Left cardiac atrium (tissue), 4 donors: Measurements from ENCODE around the gene COX7B2. TPM values are rescaled to one million over a fixed set of nuclear protein-coding genes. Genes with fewer than 3 reads are reported as not detected.

ENCODE experiments used
- ATAC-seq, 2 donors: fragments of 200-7000 bp; cut with Tn5 transposase; one replicate each; pipeline ENCODE4 v1.9.1; 2020; ENCODE audit warnings: mild to moderate bottlenecking in 2 of 2, moderate library complexity in 2 of 2
- DNase-seq: peaks from one replicate; pipeline ENCODE4 v3.0.0-alpha.2; 2020
- intact Hi-C, 2 donors: fragments of 100-400 bp; cut with DNase I; formaldehyde crosslinking; loops; one replicate each; pipeline versions ENCODE4 v1.14.1 to v1.15.1; 2022 to 2023
- long read RNA-seq: library from polyadenylated mRNA; unstranded; transcript quantifications from one replicate; pipeline ENCODE4 v2.0.0, GENCODE V29; 2021
- total RNA-seq, 2 donors: library from RNA; stranded (reverse); fragmentation: NEBNext Ultra II Directional; extraction: Animal tissue kit (Norgen Biotek cat#: 25700); gene quantifications; one replicate each; pipeline ENCODE4 v1.2.1, GENCODE V29; 2021
- donor health status: DM: no; HTN: yes; CAD: no.
- donor health status: DM: no; HTN: yes; CAD: no; lungs with severe emphysema.
- donor health status: DM: yes; HTN: yes; CAD: no.
- donor health status: Dilated cardiomyopathy.

The COX7B2 gene
- total RNA-seq: not detected
- long read RNA-seq: 0 reads

GRCh38 chr4:46909078-46909477, at the start of gene COX7B2:
COX7B2 (minus strand) TSS chr4:46909245; CDS start chr4:46735192, 174,053 bp downstream.
- DNase-seq (no peak), ATAC-seq (no peak)
- intact Hi-C loops: no loop called here

GRCh38 chr4:46956451-46956850, 47.4 kb upstream of the COX7B2 start:
- ATAC-seq (no peak), DNase-seq (no peak)
- intact Hi-C loops: no loop called here

GRCh38 chr4:46955601-46956000, 46.6 kb upstream of the COX7B2 start:
- DNase-seq: no peak
- intact Hi-C loops: no loop called here

GRCh38 chr4:46954643-46955042, 45.6 kb upstream of the COX7B2 start:
- no peak for ATAC-seq
- intact Hi-C loops: no loop called here

More at GRCh38 chr4:46955601-46956000, 46.6 kb upstream of the COX7B2 start:
- no peak for ATAC-seq

GRCh38 chr4:46953564-46953963, 44.5 kb upstream of the COX7B2 start:
- intact Hi-C loops: no loop called here
- ATAC-seq (no peak), DNase-seq (no peak)

More at GRCh38 chr4:46954643-46955042, 45.6 kb upstream of the COX7B2 start:
- DNase-seq: no peak

- ATAC-seq (no peak), DNase-seq (no peak)
- intact Hi-C loops: no loop called here
Observed at GRCh38 chr4:46952451-46952850, 43.4 kb upstream of the COX7B2 start.

- intact Hi-C loops: no loop called here
- DNase-seq (no peak), ATAC-seq (no peak)
Observed at GRCh38 chr4:46950826-46951225, 41.8 kb upstream of the COX7B2 start.

GRCh38 chr4:46949822-46950221, 40.8 kb upstream of the COX7B2 start:
- intact Hi-C loops: no loop called here
- no peak for ATAC-seq
- no peak for DNase-seq

GRCh38 chr4:46947541-46947940, 38.5 kb upstream of the COX7B2 start:
- intact Hi-C loops: no loop called here
- no peak for ATAC-seq
- DNase-seq: no peak

GRCh38 chr4:46946919-46947536, 38.0 kb upstream of the COX7B2 start:
- ATAC-seq: no peak
- intact Hi-C loops: no loop called here
- no peak for DNase-seq

GRCh38 chr4:46945062-46945461, 36.0 kb upstream of the COX7B2 start:
- no peak for DNase-seq

GRCh38 chr4:46944345-46944744, 35.3 kb upstream of the COX7B2 start:
- DNase-seq (no peak), ATAC-seq (no peak)
- intact Hi-C loops: no loop called here

More at GRCh38 chr4:46945062-46945461, 36.0 kb upstream of the COX7B2 start:
- intact Hi-C loops: no loop called here
- no peak for ATAC-seq

- intact Hi-C loops: loop anchor here in 1 of 2 donors (10.0 kb wide), 1 partner anchor 187 kb away; no protein-coding TSS in a partner anchor
- DNase-seq (no peak), ATAC-seq (no peak)
Observed at GRCh38 chr4:46937493-46937892, 28.4 kb upstream of the COX7B2 start.

- no peak for ATAC-seq
- intact Hi-C loops: loop anchor here in 1 of 2 donors (5.0 to 10.0 kb wide), 2 partner anchors 190 to 448 kb away; no protein-coding TSS in a partner anchor
Observed at GRCh38 chr4:46934726-46935125, 25.7 kb upstream of the COX7B2 start.

GRCh38 chr4:46933686-46934085, 24.6 kb upstream of the COX7B2 start:
- DNase-seq (no peak), ATAC-seq (no peak)
- intact Hi-C loops: loop anchor here in 1 of 2 donors (2.0 to 10.0 kb wide), 3 partner anchors 99 to 449 kb away; no protein-coding TSS in a partner anchor

More at GRCh38 chr4:46934726-46935125, 25.7 kb upstream of the COX7B2 start:
- DNase-seq: no peak

GRCh38 chr4:46931981-46932380, 22.9 kb upstream of the COX7B2 start:
- intact Hi-C loops: loop anchor here in 1 of 2 donors (2.0 to 10.0 kb wide), 3 partner anchors 101 to 450 kb away; no protein-coding TSS in a partner anchor
- ATAC-seq (peak; percentile 76 to 84), DNase-seq (peak; percentile 24)

- intact Hi-C loops: loop anchor here in 1 of 2 donors (5.0 to 10.0 kb wide), 2 partner anchors 194 to 451 kb away; no protein-coding TSS in a partner anchor
- no peak for DNase-seq
- no peak for ATAC-seq
Observed at GRCh38 chr4:46930891-46931290, 21.8 kb upstream of the COX7B2 start.

GRCh38 chr4:46927201-46927600, 18.2 kb upstream of the COX7B2 start:
- intact Hi-C loops: no loop called here
- ATAC-seq (no peak), DNase-seq (no peak)

GRCh38 chr4:46924789-46925529, 15.9 kb upstream of the COX7B2 start:
- DNase-seq (no peak), ATAC-seq (no peak)
- intact Hi-C loops: no loop called here

GRCh38 chr4:46922205-46922604, 13.2 kb upstream of the COX7B2 start:
- intact Hi-C loops: no loop called here
- DNase-seq (no peak), ATAC-seq (no peak)
